WI38 (cell line): Measurements from ENCODE around the gene TDRD15.

Experiments used
- H3K4me3 ChIP-seq: 2 replicates; pipeline ENCODE4 v1.5.1; 2011; ENCODE audit warnings: low read depth, mild to moderate bottlenecking, control low read depth, low read length
- CTCF ChIP-seq: IDR thresholded peaks from 2 replicates; pipeline ENCODE4 v1.5.1; 2012; ENCODE audit warnings: low read depth, mild to moderate bottlenecking, control low read depth, low read length

TDRD15 gene

GRCh38 chr2:21163213-21163612 is 39.4 kb downstream of the TDRD15 start:
- no peak for TF ChIP-seq CTCF
- no peak overlapping the region for H3K4me3 ChIP-seq

- TF ChIP-seq CTCF, result no peak
Observed at GRCh38 chr2:21165350-21165749, 41.6 kb downstream of the TDRD15 start.

GRCh38 chr2:21175895-21176646 is 52.3 kb downstream of the TDRD15 start:
- no peak overlapping the region for H3K4me3 ChIP-seq
- no peak for TF ChIP-seq CTCF

More at GRCh38 chr2:21165350-21165749, 41.6 kb downstream of the TDRD15 start:
- no peak overlapping the region for H3K4me3 ChIP-seq

- no peak for TF ChIP-seq CTCF
Observed at GRCh38 chr2:21181957-21182356, 58.2 kb downstream of the TDRD15 start.

GRCh38 chr2:21183306-21183705 is 59.5 kb downstream of the TDRD15 start:
- TF ChIP-seq CTCF, result no peak
- no peak overlapping the region for H3K4me3 ChIP-seq

More at GRCh38 chr2:21181957-21182356, 58.2 kb downstream of the TDRD15 start:
- no peak overlapping the region for H3K4me3 ChIP-seq

GRCh38 chr2:21183726-21184125 is 60.0 kb downstream of the TDRD15 start:
- TF ChIP-seq CTCF, result no peak
- H3K4me3 ChIP-seq, result no peak overlapping the region

- TF ChIP-seq CTCF, result no peak
- H3K4me3 ChIP-seq, result no peak overlapping the region
Observed at GRCh38 chr2:21191535-21191934, 67.8 kb downstream of the TDRD15 start.
